ENCODE measurements around the gene CAPN7.
"Not testable (repeated sequence)": the region's sequence is repeated elsewhere in the genome, so short reads cannot be mapped to it uniquely, and the experiment has no call there.

CAPN7 gene

GRCh38 chr3:15205934-15206661 lies at the start of gene CAPN7:
CAPN7 (plus strand) TSS chr3:15206246; CDS start chr3:15206496, 250 bp downstream.
- DNase-seq: peak; percentile 95

- no peak for DNase-seq
These were observed 48.6 kb upstream of the CAPN7 start for GRCh38 chr3:15157441-15157840.

GRCh38 chr3:15159501-15160136 lies 46.4 kb upstream of the CAPN7 start:
- peak; percentile 36 for DNase-seq

- no peak for DNase-seq
These were observed 45.4 kb upstream of the CAPN7 start for GRCh38 chr3:15160662-15161061.

- DNase-seq: no peak
These were observed 44.9 kb upstream of the CAPN7 start for GRCh38 chr3:15161133-15161532.

GRCh38 chr3:15163656-15164055 lies 42.4 kb upstream of the CAPN7 start:
- not testable (repeated sequence) for DNase-seq

- DNase-seq: no peak
These were observed 41.7 kb upstream of the CAPN7 start for GRCh38 chr3:15164340-15164739.

- DNase-seq: no peak
These were observed 41.0 kb upstream of the CAPN7 start for GRCh38 chr3:15165061-15165460.

- not testable (repeated sequence) for DNase-seq
These were observed 39.7 kb upstream of the CAPN7 start for GRCh38 chr3:15166391-15166790.

- DNase-seq: peak; percentile 26
These were observed 35.0 kb upstream of the CAPN7 start for GRCh38 chr3:15171096-15171495.

- DNase-seq: no peak
These were observed 33.2 kb upstream of the CAPN7 start for GRCh38 chr3:15172806-15173205.

GRCh38 chr3:15174953-15175352 lies 31.1 kb upstream of the CAPN7 start:
- no peak for DNase-seq

GRCh38 chr3:15175605-15176004 lies 30.4 kb upstream of the CAPN7 start:
- DNase-seq: no peak

GRCh38 chr3:15180042-15180611 lies 25.9 kb upstream of the CAPN7 start:
- no peak for DNase-seq

GRCh38 chr3:15181511-15181910 lies 24.5 kb upstream of the CAPN7 start:
- no peak for DNase-seq

- DNase-seq: no peak
These were observed 24.1 kb upstream of the CAPN7 start for GRCh38 chr3:15181963-15182362.

GRCh38 chr3:15183011-15183410 lies 23.0 kb upstream of the CAPN7 start:
- no peak for DNase-seq

- DNase-seq: no peak
These were observed 20.6 kb upstream of the CAPN7 start for GRCh38 chr3:15185404-15185803.

- DNase-seq: no peak
These were observed 20.0 kb upstream of the CAPN7 start for GRCh38 chr3:15186101-15186476.

- not testable (repeated sequence) for DNase-seq
These were observed 19.4 kb upstream of the CAPN7 start for GRCh38 chr3:15186477-15187164.

- no peak for DNase-seq
These were observed 8.6 kb upstream of the CAPN7 start for GRCh38 chr3:15197340-15198029.

- no peak for DNase-seq
These were observed 7.4 kb upstream of the CAPN7 start for GRCh38 chr3:15198686-15199085.

- no peak for DNase-seq
These were observed 6.4 kb upstream of the CAPN7 start for GRCh38 chr3:15199493-15200105.

Data from inflammatory macrophage treated with lipopolysaccharide for 4 hours (primary cell).